MCF 10A (cell line): ENCODE results near the gene DYNC1LI1. TPM values are rescaled to one million over a fixed set of nuclear protein-coding genes. Genes with fewer than 3 reads are reported as not detected.

ENCODE experiments used
- BruUV-seq: library from RNA; stranded (reverse); fragments of 400-500 nt; replicated peaks from 2 replicates; lab custom pipeline; 2021; lab: Mats Ljungman, UMichigan
- CTCF ChIA-PET: fragments of 300-600 bp; sonication (Branson Sonifier 250); formaldehyde crosslinking; extraction: SDS; loops from one replicate; lab custom pipeline; 2021; ENCODE audit warnings: antibody characterized with exemption, inconsistent platforms; lab: Yijun Ruan, JAX
- POLR2A ChIA-PET: fragments of 300-600, 350-650 bp; sonication (Branson Sonifier 250); formaldehyde crosslinking; extraction: SDS; loops from one replicate; lab custom pipeline; 2020; ENCODE audit warnings: antibody characterized with exemption, inconsistent platforms; lab: Yijun Ruan, JAX
- DNase-seq: peaks from one replicate; pipeline ENCODE4 v3.0.0-alpha.2; 2018; ENCODE audit not compliant: unreplicated experiment
- H3K27ac Mint-ChIP-seq: one replicate; pipeline ENCODE4 v1.8.0; 2022; ENCODE audit warnings: mild to moderate bottlenecking, low read depth, mixed read lengths; ENCODE audit not compliant: unreplicated experiment
- H3K27me3 Mint-ChIP-seq: one replicate; pipeline ENCODE4 v1.8.0; 2022; ENCODE audit warnings: mixed read lengths; ENCODE audit not compliant: insufficient read depth, unreplicated experiment
- H3K36me3 Mint-ChIP-seq: one replicate; pipeline ENCODE4 v1.8.0; 2022; ENCODE audit warnings: mild to moderate bottlenecking, moderate library complexity, mixed read lengths; ENCODE audit not compliant: insufficient read depth, unreplicated experiment
- H3K4me1 Mint-ChIP-seq: one replicate; pipeline ENCODE4 v1.8.0; 2022; ENCODE audit warnings: mixed read lengths; ENCODE audit not compliant: insufficient read depth, unreplicated experiment
- H3K4me3 Mint-ChIP-seq: one replicate; pipeline ENCODE4 v1.8.0; 2022; ENCODE audit warnings: mild to moderate bottlenecking, moderate library complexity, mixed read lengths; ENCODE audit not compliant: unreplicated experiment
- H3K9me3 Mint-ChIP-seq: one replicate; pipeline ENCODE4 v1.8.0; 2022; ENCODE audit warnings: mixed read lengths; ENCODE audit not compliant: unreplicated experiment
- intact Hi-C: fragments of 100-400 bp; cut with micrococcal nuclease; formaldehyde crosslinking; loops from 2 replicates; pipeline ENCODE4 v1.14.1; 2022
- total RNA-seq: library from RNA; stranded (reverse); gene quantifications from 2 replicates; pipeline ENCODE4 v1.2.3, GENCODE V29; 2022
- TF ChIP-seq, protein P1 (sequence below): fragments of 200-600 bp; IDR thresholded peaks from one replicate; pipeline ENCODE4 v1.8.0; 2022; ENCODE audit warnings: antibody characterized with exemption, mild to moderate bottlenecking; ENCODE audit not compliant: unreplicated experiment

Gene DYNC1LI1
- total RNA-seq, 1 experiment from 2014 or later = 47.6 TPM

- TF ChIP-seq, protein P1, sequence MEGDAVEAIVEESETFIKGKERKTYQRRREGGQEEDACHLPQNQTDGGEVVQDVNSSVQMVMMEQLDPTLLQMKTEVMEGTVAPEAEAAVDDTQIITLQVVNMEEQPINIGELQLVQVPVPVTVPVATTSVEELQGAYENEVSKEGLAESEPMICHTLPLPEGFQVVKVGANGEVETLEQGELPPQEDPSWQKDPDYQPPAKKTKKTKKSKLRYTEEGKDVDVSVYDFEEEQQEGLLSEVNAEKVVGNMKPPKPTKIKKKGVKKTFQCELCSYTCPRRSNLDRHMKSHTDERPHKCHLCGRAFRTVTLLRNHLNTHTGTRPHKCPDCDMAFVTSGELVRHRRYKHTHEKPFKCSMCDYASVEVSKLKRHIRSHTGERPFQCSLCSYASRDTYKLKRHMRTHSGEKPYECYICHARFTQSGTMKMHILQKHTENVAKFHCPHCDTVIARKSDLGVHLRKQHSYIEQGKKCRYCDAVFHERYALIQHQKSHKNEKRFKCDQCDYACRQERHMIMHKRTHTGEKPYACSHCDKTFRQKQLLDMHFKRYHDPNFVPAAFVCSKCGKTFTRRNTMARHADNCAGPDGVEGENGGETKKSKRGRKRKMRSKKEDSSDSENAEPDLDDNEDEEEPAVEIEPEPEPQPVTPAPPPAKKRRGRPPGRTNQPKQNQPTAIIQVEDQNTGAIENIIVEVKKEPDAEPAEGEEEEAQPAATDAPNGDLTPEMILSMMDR = no peak
- H3K4me1 Mint-ChIP-seq = peaks cover 13% of the 10 kb centered on the region
- intact Hi-C loops = no loop called here
- no peak for DNase-seq
- peaks cover 7% of the 10 kb centered on the region for H3K36me3 Mint-ChIP-seq
- ChIA-PET POLR2A (interaction anchor here (0.6 to 1.6 kb wide), 2 partner anchors 18 to 70 kb away, joined by 4 to 6 read pairs; no protein-coding TSS in a partner anchor), CTCF (interaction anchor here (0.7 to 1.0 kb wide), 2 partner anchors 42 to 256 kb away, joined by 3 read pairs; no protein-coding TSS in a partner anchor)
- BruUV-seq = no TSS peak
- H3K27me3 Mint-ChIP-seq = no peaks in the 10 kb centered on the region
- H3K4me3 Mint-ChIP-seq = no peak overlapping the region
- no peaks in the 10 kb centered on the region for H3K9me3 Mint-ChIP-seq
- H3K27ac Mint-ChIP-seq = no peak overlapping the region
These were observed 18.6 kb downstream of the DYNC1LI1 start for GRCh38 chr3:32552013-32552412.

DNA sequence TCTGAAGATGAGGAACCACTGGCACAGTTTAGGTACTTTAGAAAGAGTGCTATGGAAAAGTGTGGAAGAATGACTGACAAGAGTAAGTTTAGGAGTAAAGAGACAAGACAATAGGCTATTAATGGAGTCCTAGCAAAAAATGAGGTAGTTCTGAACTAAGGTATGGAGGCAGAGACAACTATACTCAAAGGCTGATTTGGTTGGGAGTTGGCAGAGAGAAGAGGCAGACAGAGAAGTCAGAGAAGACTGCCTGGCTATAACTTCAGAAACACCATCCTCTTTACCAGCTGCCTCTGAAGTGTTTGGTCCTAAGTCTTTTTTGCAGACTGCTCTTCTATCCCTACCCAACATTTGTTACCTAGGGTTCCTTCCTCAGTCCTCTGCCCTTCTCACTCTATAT, 19.2 kb downstream of the DYNC1LI1 start:
- intact Hi-C loops = no loop called here
- Mint-ChIP-seq H3K4me1 (peaks cover 13% of the 10 kb centered on the region), H3K36me3 (peaks cover 7% of the 10 kb centered on the region), H3K9me3 (no peaks in the 10 kb centered on the region), H3K4me3 (no peak overlapping the region), H3K27ac (no peak overlapping the region), H3K27me3 (no peaks in the 10 kb centered on the region)
- TF ChIP-seq, protein P1 = no peak
- no TSS peak for BruUV-seq
- POLR2A ChIA-PET = interaction anchor here (0.6 to 1.6 kb wide), 2 partner anchors 18 to 71 kb away, joined by 4 to 6 read pairs; no protein-coding TSS in a partner anchor
- CTCF ChIA-PET = interaction anchor here (1.0 kb wide), 1 partner anchor 42 kb away, joined by 3 read pairs; no protein-coding TSS in a partner anchor
- no peak for DNase-seq

- Mint-ChIP-seq H3K27ac (no peak overlapping the region), H3K9me3 (no peaks in the 10 kb centered on the region), H3K4me3 (no peak overlapping the region), H3K4me1 (peaks cover 13% of the 10 kb centered on the region), H3K27me3 (no peaks in the 10 kb centered on the region), H3K36me3 (peaks cover 4% of the 10 kb centered on the region)
- BruUV-seq = no TSS peak
- intact Hi-C loops = no loop called here
- POLR2A ChIA-PET = interaction anchor here (1.6 kb wide), 1 partner anchor 18 kb away, joined by 6 read pairs; no protein-coding TSS in a partner anchor
- no peak for DNase-seq
- TF ChIP-seq, protein P1 = no peak
- CTCF ChIA-PET = interaction anchor here (1.0 kb wide), 1 partner anchor 43 kb away, joined by 3 read pairs; no protein-coding TSS in a partner anchor
These were observed 19.6 kb downstream of the DYNC1LI1 start for GRCh38 chr3:32551087-32551486.

DNA sequence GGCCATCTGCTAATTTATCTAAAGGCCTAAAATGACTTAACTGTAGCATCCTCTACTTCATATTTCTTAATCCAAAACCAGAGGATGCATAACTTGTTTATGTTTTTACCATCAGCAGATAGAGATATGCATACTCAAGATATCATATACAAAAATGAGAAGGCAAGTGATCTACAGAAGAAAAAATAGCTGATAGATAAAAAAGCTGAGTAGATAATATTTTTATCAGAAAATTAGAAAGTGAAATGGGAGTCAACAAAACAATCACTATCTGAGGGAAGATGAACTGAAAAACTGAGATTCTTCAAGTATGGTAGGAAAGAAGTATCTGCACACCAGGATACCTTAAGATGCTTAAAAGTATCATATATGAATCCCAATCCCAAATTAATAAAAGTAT, 25.4 kb downstream of the DYNC1LI1 start:
- BruUV-seq = no TSS peak
- Mint-ChIP-seq H3K4me1 (peaks cover 4% of the 10 kb centered on the region), H3K27ac (peak overlapping the region; percentile 47), H3K4me3 (no peak overlapping the region), H3K9me3 (no peaks in the 10 kb centered on the region), H3K27me3 (no peaks in the 10 kb centered on the region), H3K36me3 (peaks cover 30% of the 10 kb centered on the region)
- POLR2A ChIA-PET = interaction anchor here (0.7 kb wide), 1 partner anchor 140 kb away, joined by 3 read pairs; the partner anchor contains the start of gene CNOT10
- TF ChIP-seq, protein P1 = no peak
- CTCF ChIA-PET = interaction anchor here (0.5 to 1.2 kb wide), 5 partner anchors 35 to 529 kb away, joined by 3 to 6 read pairs (median 3); no protein-coding TSS in a partner anchor
- no peak for DNase-seq
- intact Hi-C loops = no loop called here
